SK-N-MC (cell line): Measurements from ENCODE around the gene TAS2R19.

Source experiments
- EZH2 ChIP-seq: fragments of 200-600 bp; sonication (generic); IDR thresholded peaks from one replicate; pipeline ENCODE4 v1.6.1; 2017; ENCODE audit warnings: antibody characterized with exemption
- POLR2AphosphoS5 ChIP-seq: IDR thresholded peaks from 2 replicates; pipeline ENCODE4 v1.6.1; 2012; ENCODE audit warnings: mild to moderate bottlenecking, low read depth, low read length, borderline replicate concordance

DNA sequence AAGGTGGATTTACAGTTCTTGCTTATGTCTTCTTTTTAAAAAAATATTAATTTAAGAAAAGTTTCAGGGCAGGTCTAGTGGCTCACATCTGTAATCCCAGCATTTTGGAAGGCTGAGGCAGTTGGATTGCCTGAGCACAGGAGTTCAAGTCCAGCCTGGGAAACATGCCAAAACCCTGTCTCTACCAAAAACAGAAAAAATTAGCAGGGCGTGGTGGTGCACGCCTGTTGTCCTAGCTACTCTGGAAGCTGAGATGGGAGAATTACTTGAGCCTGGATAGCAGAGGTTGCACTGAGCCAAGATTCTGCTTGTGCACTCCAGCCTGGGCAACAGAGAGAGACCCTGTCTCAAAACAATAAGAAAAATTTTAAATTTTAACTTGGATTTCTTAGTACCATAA, 45.1 kb upstream of the TAS2R19 start:
- TF ChIP-seq EZH2 (no peak), POLR2AphosphoS5 (no peak)
